Heart left ventricle (tissue), 16 donors: ENCODE data around the gene DOCK9. TPM values are rescaled to one million over a fixed set of nuclear protein-coding genes. Genes with fewer than 3 reads are reported as not detected.

ENCODE experiments used
- ATAC-seq, 4 donors: fragments of 200-7000 bp; cut with Tn5 transposase; one replicate each; pipeline ENCODE4 v1.9.1; 2020 to 2022; ENCODE audit warnings: moderate library complexity in 4 of 4, mild to moderate bottlenecking in 3 of 4, moderate number of reproducible peaks in 1 of 4
- DNase-seq, 5 donors: peaks; one replicate each; pipeline ENCODE4 v3.0.0-alpha.2; 2020
- H3K27ac ChIP-seq, 12 donors: fragments of 200-600 bp; sonication (generic) in 4 of 12; one replicate each; pipeline versions ENCODE4 v1.5.0 to v1.8.0; 2016 to 2022; ENCODE audit warnings: mild to moderate bottlenecking in 2 of 12
- H3K27me3 ChIP-seq, 9 donors: fragments of 200-600 bp; sonication (generic) in 2 of 9; one replicate each; pipeline versions ENCODE4 v1.5.1 to v1.8.0; 2016 to 2022; ENCODE audit warnings: mild to moderate bottlenecking in 3 of 9
- H3K36me3 ChIP-seq, 9 donors: fragments of 200-600 bp; sonication (generic) in 2 of 9; one replicate each; pipeline versions ENCODE4 v1.5.0 to v1.8.0; 2018 to 2022; ENCODE audit warnings: mild to moderate bottlenecking in 2 of 9
- H3K4me1 ChIP-seq, 12 donors: fragments of 200-600 bp; sonication (generic) in 4 of 12; one replicate each; pipeline versions ENCODE4 v1.5.0 to v1.8.0; 2016 to 2022; ENCODE audit warnings: mild to moderate bottlenecking in 3 of 12
- H3K4me3 ChIP-seq, 12 donors: fragments of 200-600 bp; sonication (generic) in 4 of 12; one replicate each; pipeline versions ENCODE4 v1.5.0 to v1.8.0; 2017 to 2022; ENCODE audit warnings: mild to moderate bottlenecking in 9 of 12, moderate library complexity in 4 of 12
- H3K9me3 ChIP-seq, 12 donors: fragments of 200-600 bp; sonication (generic) in 4 of 12; one replicate each; pipeline versions ENCODE4 v1.5.0 to v1.8.0; 2016 to 2022; ENCODE audit warnings: mild to moderate bottlenecking in 1 of 12
- POLR2A ChIP-seq, 2 donors: fragments of 450-650 bp; IDR thresholded peaks; one replicate each; pipeline ENCODE4 v1.6.1; 2017; ENCODE audit warnings: antibody characterized with exemption in 2 of 2, mild to moderate bottlenecking in 2 of 2, moderate library complexity in 2 of 2
- WGBS, 4 donors: extraction: QIAGEN DNeasy Blood & Tissue Kit in 2 of 4; methylation state at CpG; one replicate each; pipeline versions ENCODE4 v1.1.5 to v1.1.7; 2013 to 2018; 5-methylcytosine and 5-hydroxymethylcytosine counted together
- intact Hi-C, 10 donors: fragments of 100-400 bp; cut with DNase I; formaldehyde crosslinking; loops; one replicate each; pipeline versions ENCODE4 v1.11.1 to v1.14.2; 2022
- polyA plus RNA-seq, 2 donors: library from polyadenylated mRNA; stranded (reverse); fragments of 200-250 nt; gene quantifications; one replicate each; pipeline ENCODE4 v1.2.3, GENCODE V29; 2013
- total RNA-seq, 9 donors: library from RNA; depleted of rRNA in 2 of 9; stranded (reverse); fragments of >200 nt in 2 of 9; fragmentation: NEBNext Ultra II Directional in 3 of 9; extraction: Animal tissue kit (Norgen Biotek cat#: 25700) in 3 of 9; gene quantifications; one replicate each; pipeline versions ENCODE4 v1.1.0 to v1.2.4, GENCODE V29; 2016 to 2023
- TF ChIP-seq, protein P1 (sequence below), 12 donors: fragments of 200-600 bp; sonication (generic) in 4 of 12; IDR thresholded peaks; one replicate each; pipeline versions ENCODE4 v1.5.0 to v1.8.0; 2018 to 2022; ENCODE audit warnings: antibody characterized with exemption in 12 of 12, mild to moderate bottlenecking in 5 of 12
- donor health status: ischemic (EF 13 %, LVEDD 7.1; RV severe dilation, severe dysfunction).
- donor health status: healthy with polysubstance abuse.
- donor health status: DM: no; HTN: yes; CAD: no.
- donor health status: DM: no; HTN: no; CAD: no.
- donor health status: ischemic (EF 25% LVEDD 6.9; RV normal size, moderate dysfunction).
- donor health status: ischemic (EF 25% LVEDD 5.7; RV mildly dilated, moderate dysfunction).
- donor health status: healthy.
- donor health status: DM: yes; HTN: yes; CAD: no.
- donor health status: ischemic (EF 35%, LVEDD 5.7; RV mildly dilated, moderate dysfunction).
- donor health status: nonischemic (EF 11% LVEDD 7.7; RV severe dilation, severe dysfunction).
- donor health status: DM: yes; HTN: yes; CAD: no.
- donor health status: PGD.
- donor health status: ischemic (EF 29% LVEDD 5.4; RV normal size, mild dysfunction).
- donor health status: nonischemic (EF 23%, LVEDD 6.1; RV moderate dilation, normal function).

DOCK9 gene
- total and polyA plus RNA-seq, 11 donors = 21.4 to 128 (median 45.2) TPM

DNA sequence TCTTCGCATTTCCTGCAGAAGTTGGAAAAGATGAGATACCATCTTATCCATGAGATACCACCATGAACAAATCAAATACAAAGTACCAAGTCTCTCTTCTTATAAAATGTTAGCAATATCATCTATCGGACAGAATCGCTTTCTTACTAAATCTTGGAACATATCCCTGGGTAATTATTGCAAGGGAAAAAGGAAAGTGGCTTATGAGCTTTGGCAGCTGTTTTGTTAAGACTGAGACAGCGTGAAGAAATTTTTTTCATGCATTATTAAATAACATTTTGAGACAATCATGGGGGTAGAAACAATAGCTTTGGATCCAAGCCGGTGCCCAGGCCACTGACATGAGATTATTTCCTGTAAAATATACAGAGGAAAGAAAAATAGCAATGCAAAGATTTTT lies 84.5 kb downstream of the DOCK9 start:
- no peak for ATAC-seq
- Histone ChIP-seq H3K27me3 (no peaks in the 10 kb centered on the region), H3K36me3 (peaks cover 0 to 76% (median 40%) of the 10 kb centered on the region in 9 donors), H3K4me1 (peaks cover 0 to 29% (median 11%) of the 10 kb centered on the region in 12 donors), H3K27ac (peak overlapping the region in 1 of 12 donors; percentile 15), H3K4me3 (no peak overlapping the region), H3K9me3 (no peaks in the 10 kb centered on the region)
- intact Hi-C loops = loop anchor here in 6 of 10 donors (1.0 to 10.0 kb wide), 5 partner anchors 29 to 141 kb away; no protein-coding TSS in a partner anchor
- WGBS, 4 donors = 71 to 81% (median 73%) methylated on average over 5 of the region's 5 CpGs
- no peak for DNase-seq
- no peak for TF ChIP-seq POLR2A (IDR thresholded peaks at IDR 0.05)
- TF ChIP-seq, protein P1, sequence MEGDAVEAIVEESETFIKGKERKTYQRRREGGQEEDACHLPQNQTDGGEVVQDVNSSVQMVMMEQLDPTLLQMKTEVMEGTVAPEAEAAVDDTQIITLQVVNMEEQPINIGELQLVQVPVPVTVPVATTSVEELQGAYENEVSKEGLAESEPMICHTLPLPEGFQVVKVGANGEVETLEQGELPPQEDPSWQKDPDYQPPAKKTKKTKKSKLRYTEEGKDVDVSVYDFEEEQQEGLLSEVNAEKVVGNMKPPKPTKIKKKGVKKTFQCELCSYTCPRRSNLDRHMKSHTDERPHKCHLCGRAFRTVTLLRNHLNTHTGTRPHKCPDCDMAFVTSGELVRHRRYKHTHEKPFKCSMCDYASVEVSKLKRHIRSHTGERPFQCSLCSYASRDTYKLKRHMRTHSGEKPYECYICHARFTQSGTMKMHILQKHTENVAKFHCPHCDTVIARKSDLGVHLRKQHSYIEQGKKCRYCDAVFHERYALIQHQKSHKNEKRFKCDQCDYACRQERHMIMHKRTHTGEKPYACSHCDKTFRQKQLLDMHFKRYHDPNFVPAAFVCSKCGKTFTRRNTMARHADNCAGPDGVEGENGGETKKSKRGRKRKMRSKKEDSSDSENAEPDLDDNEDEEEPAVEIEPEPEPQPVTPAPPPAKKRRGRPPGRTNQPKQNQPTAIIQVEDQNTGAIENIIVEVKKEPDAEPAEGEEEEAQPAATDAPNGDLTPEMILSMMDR (IDR thresholded peaks at IDR 0.05) = no peak

DNA sequence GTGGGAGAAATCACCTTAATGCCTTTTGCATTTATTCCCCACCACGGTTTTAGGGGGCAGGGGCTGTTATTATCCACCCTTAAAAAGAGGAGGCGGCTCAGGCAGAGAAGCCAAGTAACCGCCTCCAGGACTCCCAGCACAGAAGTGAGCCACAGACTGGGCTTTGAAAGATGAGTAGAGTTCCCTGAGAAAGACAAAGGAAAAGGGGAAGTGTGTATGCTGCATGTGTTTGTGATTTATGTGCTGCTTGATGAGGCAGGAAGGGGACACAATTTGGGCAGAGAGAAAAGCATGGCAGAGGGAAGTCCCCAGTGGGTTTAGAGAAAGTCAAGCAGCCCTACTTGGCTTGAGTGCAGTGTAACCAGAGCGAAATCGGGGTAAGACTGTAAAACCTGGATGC lies 85.0 kb downstream of the DOCK9 start:
- ATAC-seq (no peak), DNase-seq (no peak)
- Histone ChIP-seq H3K4me3 (no peak overlapping the region), H3K27ac (no peak overlapping the region), H3K4me1 (peaks cover 0 to 29% (median 11%) of the 10 kb centered on the region in 12 donors), H3K27me3 (no peaks in the 10 kb centered on the region), H3K9me3 (no peaks in the 10 kb centered on the region), H3K36me3 (peaks cover 0 to 76% (median 40%) of the 10 kb centered on the region in 9 donors)
- no peak for TF ChIP-seq POLR2A (IDR thresholded peaks at IDR 0.05)
- TF ChIP-seq, protein P1 (IDR thresholded peaks at IDR 0.05) = no peak
- intact Hi-C loops = loop anchor here in 6 of 10 donors (1.0 to 10.0 kb wide), 5 partner anchors 29 to 142 kb away; no protein-coding TSS in a partner anchor
- 71 to 79% (median 77%) methylated on average over 5 of the region's 5 CpGs for WGBS, 4 donors

DNA sequence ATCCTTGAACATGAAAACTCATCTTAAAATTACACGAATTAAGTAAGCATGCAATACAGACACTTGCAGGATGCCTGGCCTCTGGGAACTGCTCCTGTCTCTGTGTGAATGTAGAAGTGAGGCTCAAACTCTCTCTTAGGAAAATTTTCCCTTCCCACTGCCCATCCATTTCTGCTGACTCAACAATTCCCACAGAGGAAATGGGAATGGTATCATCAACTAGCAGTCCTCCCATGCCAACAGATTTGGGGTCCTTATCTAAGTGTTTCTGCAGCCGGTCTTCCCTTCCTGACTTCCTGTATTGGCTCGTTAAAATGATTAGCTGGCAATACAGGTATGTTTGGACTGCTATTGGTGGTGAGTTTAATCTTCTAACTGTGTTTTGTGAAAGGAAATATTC lies 85.8 kb downstream of the DOCK9 start:
- peaks cover 0 to 76% (median 33%) of the 10 kb centered on the region in 9 donors for H3K36me3 ChIP-seq
- intact Hi-C loops = loop anchor here in 6 of 10 donors (2.0 to 10.0 kb wide), 4 partner anchors 133 to 143 kb away; no protein-coding TSS in a partner anchor
- 48 to 70% (median 58%) methylated on average over 3 of the region's 3 CpGs for WGBS, 4 donors

DNA sequence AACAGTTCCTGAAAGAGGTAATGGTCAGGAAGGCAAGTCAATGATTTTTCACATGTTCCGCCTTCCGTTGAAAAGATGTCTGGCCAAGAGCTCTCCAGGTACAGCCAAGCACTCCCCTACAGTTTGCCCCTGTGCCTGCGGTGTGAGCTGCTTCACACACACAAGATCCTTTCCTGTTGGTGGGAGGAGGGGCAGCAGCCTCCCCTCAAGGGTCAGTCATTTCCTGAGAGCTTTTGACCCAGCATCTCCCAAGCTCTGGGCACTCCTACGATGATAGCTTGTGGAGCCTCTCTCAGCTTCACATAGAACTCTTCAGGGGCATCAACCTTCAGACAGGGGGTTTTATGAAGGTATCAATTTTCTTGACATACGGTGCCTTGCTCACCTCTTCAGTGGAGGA lies 86.9 kb downstream of the DOCK9 start:
- intact Hi-C loops = loop anchor here in 5 of 10 donors (5.0 to 10.0 kb wide), 3 partner anchors 134 to 144 kb away; no protein-coding TSS in a partner anchor
- TF ChIP-seq POLR2A (IDR thresholded peaks at IDR 0.05) = no peak
- TF ChIP-seq, protein P1 (IDR thresholded peaks at IDR 0.05) = no peak
- peaks cover 0 to 76% (median 32%) of the 10 kb centered on the region in 9 donors for H3K36me3 ChIP-seq
- ATAC-seq (peak in 2 of 4 donors; percentile 32 to 51), DNase-seq (no peak)
- no peak overlapping the region for H3K27ac ChIP-seq
- 71 to 86% (median 82%) methylated on average over 5 of the region's 5 CpGs for WGBS, 4 donors
- no peaks in the 10 kb centered on the region for H3K9me3 ChIP-seq
- peaks cover 0 to 25% (median 11%) of the 10 kb centered on the region in 12 donors for H3K4me1 ChIP-seq
- H3K27me3 ChIP-seq = no peaks in the 10 kb centered on the region
- no peak overlapping the region for H3K4me3 ChIP-seq

More for the DNA sequence above, 85.8 kb downstream of the DOCK9 start:
- no peak overlapping the region for H3K27ac ChIP-seq
- H3K9me3 ChIP-seq = no peaks in the 10 kb centered on the region
- no peak for ATAC-seq
- H3K4me3 ChIP-seq = no peak overlapping the region
- H3K4me1 ChIP-seq = peaks cover 0 to 25% (median 11%) of the 10 kb centered on the region in 12 donors
- TF ChIP-seq POLR2A (IDR thresholded peaks at IDR 0.05) = no peak
- TF ChIP-seq, protein P1 (IDR thresholded peaks at IDR 0.05) = no peak
- no peak for DNase-seq
- H3K27me3 ChIP-seq = no peaks in the 10 kb centered on the region
